ENCODE data around the gene CSF3.

Gene CSF3, protein sequence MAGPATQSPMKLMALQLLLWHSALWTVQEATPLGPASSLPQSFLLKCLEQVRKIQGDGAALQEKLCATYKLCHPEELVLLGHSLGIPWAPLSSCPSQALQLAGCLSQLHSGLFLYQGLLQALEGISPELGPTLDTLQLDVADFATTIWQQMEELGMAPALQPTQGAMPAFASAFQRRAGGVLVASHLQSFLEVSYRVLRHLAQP

DNA sequence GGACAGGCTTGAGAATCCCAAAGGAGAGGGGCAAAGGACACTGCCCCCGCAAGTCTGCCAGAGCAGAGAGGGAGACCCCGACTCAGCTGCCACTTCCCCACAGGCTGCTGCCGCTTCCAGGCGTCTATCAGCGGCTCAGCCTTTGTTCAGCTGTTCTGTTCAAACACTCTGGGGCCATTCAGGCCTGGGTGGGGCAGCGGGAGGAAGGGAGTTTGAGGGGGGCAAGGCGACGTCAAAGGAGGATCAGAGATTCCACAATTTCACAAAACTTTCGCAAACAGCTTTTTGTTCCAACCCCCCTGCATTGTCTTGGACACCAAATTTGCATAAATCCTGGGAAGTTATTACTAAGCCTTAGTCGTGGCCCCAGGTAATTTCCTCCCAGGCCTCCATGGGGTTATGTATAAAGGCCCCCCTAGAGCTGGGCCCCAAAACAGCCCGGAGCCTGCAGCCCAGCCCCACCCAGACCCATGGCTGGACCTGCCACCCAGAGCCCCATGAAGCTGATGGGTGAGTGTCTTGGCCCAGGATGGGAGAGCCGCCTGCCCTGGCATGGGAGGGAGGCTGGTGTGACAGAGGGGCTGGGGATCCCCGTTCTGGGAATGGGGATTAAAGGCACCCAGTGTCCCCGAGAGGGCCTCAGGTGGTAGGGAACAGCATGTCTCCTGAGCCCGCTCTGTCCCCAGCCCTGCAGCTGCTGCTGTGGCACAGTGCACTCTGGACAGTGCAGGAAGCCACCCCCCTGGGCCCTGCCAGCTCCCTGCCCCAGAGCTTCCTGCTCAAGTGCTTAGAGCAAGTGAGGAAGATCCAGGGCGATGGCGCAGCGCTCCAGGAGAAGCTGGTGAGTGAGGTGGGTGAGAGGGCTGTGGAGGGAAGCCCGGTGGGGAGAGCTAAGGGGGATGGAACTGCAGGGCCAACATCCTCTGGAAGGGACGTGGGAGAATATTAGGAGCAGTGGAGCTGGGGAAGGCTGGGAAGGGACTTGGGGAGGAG is at the start of gene CSF3:
Gene CSF3, plus strand, starts transcription at position 436 of the 993 bp plus-strand sequence. Its CDS starts 35 bp downstream, at position 471.
- DNase-seq = no peak

DNA sequence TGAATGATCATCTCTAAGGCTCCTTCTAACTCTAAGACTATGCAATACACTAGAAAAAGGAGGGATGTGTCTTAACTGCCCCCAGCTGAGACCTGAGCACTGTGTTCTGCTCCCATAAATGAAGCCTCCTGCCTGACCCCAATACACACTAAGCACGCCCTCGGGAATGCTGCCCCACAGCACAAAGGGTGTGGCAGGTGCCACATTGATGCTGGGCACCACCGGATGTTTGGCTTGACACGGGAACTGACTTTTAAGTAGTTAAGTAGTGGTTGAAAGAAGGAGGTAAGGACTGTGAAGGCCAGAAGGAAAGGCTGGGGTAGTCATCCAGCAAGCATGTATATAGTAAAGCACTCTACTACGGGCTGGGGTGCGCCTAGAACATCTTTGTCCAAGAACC is 48.5 kb upstream of the CSF3 start:
- no peak for DNase-seq

DNA sequence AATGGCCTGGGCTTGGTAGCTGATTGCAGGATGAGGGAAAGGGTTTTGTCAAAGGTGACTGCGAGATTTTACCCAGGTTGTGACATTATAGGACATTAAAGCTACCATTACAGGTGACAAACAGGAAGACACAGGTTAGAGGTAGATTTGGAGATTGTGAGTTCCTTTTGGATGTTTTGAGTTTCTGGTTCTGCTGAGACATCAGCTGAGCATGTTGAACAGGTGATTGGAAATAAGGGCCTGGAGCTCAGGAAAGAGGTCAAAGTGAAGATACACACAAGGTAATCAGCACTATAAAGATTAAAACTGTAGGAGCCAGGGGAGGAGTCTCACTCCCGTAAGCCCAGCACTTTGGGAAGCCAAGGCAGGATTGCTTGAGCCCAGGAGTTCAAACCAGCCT is 46.5 kb upstream of the CSF3 start:
- DNase-seq = no peak

DNA sequence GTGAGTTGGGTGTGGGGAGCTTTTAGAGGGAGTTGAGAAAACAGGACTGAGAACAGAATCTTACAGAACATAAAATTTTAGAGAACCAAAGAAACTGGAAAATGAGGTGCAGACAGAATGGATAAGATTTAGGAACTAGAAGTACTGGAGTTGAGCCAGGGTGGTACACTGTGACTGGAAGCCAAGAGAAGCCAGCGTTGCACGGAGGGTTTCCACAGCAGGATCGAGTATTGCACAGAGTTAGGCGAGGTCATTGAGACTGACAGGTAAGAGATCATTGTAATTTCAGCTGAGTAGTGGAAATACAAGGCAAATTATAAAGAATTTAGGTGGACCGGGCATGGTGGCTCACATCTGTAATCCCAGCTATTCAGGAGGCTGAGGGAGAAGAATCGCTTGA is 45.9 kb upstream of the CSF3 start:
- no peak for DNase-seq

DNA sequence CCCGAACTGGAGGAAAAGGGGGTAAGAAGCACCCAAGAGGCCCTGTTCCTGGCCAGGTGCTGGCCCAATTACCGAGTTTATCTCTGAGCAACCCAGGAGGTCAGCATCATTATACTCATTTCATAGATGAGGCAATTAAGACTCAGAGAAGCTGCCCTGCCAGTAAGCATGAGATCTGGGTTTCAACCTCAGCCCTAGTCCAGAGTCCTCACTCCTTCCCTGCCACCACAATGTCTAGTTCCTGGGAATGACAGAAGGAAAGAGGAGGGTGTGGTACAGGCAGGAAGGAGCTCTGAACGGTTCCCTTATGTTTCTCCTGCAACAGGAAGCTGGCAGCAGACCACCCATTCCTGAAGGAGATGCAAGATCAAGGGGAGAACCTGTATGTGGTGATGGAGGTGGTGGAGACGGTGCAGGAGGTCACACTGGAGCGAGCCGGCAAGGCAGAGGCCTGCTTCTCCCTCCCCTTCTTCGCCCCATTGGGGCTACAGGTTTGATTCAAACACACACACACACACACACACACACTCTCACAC is 45.0 kb upstream of the CSF3 start:
- DNase-seq = no peak

DNA sequence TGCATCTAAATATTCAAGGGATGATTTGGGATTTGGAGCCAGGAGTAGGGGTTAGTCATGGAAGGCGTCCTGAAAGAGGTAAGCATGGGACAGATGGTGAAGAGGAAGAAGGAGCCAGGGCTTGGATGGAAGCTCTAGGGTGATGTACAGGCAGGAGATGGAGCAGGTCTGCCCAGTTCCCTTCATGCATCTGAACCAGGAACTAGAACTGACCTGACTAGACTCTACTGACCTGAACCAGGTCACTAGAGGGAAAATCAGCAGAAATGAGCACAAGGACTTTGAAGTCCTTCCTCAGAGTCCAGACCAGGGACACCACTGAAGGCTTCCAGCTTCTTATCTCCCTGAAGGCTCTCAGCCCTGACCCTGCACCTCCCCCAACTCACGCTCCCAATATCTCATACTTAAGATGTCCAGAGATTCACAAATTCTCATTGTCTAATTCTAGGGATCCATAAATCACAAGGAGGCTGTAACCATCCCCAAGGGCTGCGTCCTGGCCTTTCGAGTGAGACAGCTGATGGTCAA is 44.1 kb upstream of the CSF3 start:
- no peak for DNase-seq

DNA sequence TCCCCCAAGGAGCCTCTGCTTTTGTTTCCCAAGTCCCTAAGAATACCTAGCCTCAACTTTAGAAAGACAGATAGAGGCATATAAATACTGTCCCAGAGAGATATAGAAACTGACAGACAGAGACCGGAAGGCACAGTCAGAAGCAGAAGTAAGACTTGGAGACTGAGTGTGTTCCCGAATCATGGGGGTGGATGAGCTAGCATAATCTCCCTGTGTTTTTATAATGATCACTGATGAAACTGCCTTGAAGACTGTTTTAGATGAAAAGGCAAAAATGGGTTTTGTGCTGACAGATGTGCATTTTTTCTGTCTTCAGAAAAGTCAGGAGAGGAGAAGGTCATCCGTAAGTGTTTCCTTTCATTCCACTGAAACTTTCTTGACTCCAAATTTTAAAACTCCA is 43.0 kb upstream of the CSF3 start:
- no peak for DNase-seq

DNA sequence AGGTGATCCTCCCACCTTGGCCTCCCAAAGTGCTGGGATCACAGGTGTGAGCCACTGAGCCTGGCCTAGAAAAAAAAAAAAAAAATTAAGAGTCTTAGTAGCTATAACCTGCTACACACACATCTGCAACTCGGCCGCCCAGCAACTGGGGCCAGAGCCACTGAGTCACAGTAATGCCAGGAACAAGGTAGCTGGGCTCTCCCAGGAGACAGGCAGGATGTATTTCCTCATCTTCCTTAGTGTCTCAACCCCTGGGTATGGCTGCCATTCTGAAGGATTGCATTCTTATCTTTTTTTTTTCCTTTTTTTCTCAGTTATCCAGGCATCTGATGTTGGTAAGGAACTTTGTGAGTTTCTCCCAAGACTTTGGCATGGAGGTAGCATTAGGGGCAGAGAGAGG is 41.7 kb upstream of the CSF3 start:
- DNase-seq = no peak

DNA sequence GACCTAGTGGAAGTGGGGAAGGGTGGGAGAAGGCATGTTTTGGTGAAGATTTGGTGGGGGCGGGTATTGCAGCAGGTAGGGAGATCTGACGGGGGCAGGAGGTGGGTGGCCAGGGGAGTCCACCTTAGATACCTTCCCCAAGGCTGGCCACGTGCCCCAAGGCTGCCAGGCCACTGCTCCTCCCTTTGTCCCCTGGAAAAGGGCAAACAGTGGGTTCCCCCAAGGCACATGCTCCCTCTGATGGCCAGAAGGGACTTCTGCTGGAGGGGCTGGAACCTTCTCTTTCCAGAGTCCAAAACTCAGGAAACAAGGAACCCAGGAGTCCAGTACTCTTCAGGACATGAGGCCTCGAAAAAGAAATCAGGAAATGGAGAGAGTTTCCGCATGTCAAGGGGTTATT is 40.8 kb upstream of the CSF3 start:
- DNase-seq = no peak

DNA sequence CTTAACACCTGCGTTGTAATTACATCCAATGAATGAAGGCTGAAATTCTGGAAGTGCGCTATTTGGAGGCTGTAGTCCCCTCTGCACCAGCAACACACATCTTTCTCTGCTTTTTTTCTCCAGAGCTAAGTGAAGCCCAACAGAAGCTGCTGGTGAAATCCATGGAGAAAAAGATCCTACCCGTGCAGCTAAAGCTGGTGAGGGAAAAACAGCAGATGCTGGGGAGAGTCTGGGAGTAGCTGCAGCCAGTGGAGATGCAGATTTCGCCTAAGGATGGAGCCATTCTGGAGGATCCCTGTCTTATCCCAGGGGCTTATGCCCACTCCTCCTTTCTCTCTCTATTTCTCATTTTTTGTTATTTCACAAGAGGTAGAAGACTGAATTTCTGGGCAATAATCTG is 39.4 kb upstream of the CSF3 start:
- no peak for DNase-seq

DNA sequence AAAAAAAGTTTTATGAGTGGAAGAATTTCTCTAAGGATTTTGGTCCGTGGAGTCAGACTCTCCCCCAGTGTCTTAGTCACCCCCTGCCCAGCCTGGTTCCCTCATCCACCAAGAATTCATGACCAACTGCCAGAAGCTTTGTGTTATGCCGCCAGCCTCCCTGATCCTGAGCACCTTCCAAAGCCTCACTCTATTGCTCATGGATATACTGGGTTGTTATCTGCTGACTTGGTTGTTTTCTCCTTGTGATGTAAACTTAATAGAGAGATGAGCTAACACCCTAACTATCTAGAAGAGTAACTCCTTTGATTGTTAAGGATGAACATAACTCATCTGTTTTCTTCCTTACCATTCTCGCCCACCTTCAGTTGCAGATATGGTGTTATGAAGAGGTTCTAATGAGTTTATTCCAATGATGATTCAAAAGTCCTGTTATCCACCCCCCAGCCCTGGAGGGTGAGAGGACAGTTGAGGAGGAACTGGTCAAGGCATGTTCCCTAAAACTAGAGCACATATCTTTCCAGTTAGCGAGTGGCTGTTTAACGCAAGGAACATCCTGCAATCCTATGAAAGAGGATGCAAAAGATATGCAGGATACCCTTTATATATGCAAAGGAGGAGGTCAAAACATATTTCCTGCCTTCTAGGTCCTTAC is 36.1 kb upstream of the CSF3 start:
- no peak for DNase-seq

DNA sequence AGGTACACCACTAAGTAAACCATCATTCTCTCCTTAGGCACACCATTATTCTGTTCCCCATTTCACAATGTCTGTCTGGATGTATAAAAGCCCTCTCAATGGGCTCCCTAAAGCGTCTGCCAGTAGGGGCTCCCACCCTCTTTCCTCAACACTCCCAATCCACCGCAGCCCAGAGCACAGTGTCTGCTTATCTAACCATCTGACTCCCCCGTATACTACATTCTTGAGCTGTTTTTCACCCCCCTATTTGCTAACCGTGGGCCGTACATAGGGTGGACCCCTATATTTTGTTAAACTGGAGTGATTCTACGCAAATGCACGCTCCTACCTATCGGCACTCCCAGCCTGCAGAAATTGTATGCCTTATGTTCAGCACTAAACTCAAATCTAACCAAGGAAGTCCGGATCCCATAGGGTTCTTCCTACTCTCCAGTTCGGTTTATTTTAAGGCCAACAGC is 35.3 kb upstream of the CSF3 start:
- peak; percentile 16 for DNase-seq

DNA sequence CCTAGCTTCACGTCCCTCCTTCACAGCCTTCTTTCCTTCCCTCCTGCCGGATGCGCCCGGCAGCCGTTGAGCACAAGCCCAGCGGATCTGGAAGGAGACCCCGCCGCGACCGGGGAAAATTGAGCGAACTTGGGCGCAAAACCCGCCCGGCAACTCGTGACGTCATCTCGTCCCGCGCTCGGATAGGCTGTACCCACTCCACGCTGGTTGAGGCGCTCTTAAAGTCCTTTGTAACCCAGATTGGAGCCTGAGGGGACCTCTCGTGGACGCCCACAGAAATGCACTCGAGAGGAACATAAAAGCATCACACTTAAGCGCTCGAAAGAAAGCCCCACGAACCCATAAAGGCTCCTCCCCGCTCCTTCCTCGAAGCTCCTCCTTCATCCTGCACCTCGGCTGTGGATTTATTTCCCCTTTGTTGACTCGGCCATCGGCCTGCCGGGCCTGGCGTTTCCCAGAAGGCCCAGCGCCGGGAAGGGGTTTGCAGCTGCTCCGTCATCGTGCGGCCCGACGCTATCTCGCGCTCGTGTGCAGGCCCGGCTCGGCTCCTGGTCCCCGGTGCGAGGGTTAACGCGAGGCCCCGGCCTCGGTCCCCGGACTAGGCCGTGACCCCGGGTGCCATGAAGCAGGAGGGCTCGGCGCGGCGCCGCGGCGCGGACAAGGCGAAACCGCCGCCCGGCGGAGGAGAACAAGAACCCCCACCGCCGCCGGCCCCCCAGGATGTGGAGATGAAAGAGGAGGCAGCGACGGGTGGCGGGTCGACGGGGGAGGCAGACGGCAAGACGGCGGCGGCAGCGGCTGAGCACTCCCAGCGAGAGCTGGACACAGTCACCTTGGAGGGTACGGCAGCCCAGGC is 34.7 kb upstream of the CSF3 start, which contains the start of gene PSMD3:
Gene PSMD3, plus strand, starts transcription at position 457 of the 856 bp plus-strand sequence. Its CDS starts 164 bp downstream, at position 621.
- peak; percentile 98 for DNase-seq

DNA sequence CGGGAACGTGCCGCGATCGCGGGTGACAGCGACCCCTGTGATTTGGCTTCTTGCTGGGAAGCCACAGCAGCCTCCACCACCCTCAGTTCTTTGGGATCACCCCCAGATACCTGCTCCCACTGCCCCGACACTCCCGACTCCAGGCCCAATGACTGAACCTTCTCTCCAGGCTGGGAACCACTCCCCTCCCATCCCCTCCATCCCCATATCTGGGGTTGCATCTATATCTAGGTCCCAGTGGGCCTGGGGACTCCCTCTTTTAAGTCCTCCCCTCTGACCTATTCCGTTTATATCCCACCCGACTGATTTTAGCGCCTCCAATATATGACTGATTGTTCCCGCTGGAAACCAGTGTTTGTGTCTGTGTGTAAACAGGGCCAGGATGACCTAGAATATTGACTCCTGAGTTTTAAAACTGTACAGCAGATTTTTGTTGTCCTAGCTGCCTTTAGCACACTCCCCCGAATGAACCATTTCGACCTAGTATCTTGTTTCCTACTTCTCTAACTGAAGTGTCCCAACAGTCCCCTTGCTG is 34.0 kb upstream of the CSF3 start:
- DNase-seq = no peak

DNA sequence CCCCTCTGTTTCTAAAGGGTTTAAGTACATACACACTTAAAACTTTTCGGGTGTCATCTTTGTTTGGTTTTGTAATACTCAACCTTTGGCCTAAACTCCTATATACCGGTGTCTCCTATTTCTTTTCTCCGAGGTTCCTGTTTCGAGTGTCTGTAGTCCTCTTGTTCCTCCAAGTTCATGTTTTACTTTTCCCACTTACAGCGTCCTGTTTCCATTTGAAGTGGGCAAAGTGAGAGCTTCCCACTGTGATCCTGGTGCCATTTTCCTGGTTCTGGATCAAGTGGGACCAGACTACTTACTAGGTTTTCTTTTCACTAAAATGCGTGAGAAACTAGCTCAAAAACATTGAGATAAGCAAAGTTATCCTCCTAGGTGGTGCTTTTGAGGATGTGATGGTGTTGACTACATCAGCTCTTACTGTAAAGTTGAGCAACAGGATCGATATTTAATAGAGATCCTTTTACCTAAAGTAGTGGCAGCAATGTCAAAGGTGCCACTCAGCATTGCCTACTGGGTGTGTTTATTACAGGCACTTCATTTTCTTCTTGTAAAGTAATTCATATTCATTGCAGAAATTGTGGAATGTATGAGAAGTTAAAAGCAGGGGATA is 33.4 kb upstream of the CSF3 start:
- no peak for DNase-seq

DNA sequence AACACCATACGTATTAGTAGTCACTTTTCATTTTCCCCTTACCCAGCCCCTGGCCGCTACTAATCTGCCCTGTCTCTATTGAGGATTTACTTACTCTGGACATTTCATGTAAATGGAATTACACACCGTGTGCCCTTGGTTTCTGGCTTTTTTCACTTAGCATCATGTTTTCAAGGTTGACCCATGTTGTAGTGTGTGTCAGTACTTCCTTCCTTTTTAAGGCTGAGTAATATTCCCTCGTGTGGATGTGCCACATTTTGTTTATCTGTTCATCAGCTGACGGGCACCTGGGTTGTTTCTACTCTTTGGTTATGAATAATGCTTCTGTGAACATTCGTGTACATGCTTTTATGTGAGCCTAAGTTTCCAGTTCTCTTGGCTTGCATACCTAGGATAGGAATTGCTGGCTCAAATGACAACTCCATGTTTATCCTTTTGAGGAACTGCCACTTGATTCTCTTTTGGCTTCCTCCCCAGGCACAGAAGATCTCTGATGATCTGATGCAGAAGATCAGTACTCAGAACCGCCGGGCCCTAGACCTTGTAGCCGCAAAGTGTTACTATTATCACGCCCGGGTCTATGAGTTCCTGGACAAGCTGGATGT is 26.9 kb upstream of the CSF3 start:
- DNase-seq = no peak

DNA sequence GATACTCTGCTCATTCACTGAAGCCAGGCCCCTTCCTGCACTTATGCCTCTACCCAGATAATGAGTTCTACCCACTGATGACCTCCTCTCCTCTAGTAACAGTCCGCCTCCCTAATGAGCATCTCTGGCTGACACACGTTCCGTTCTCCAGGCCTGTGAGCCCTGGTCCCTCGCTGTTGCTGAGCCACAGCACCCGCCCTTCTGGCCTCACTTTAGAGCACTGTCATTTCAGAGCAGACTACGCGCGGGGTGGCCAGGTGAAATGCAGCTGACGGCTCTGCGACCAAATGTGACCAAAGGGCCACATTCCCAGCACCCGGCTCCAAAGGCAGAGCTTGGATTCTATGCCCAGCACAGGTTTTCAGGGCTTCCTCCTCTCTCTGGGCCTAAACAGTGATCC is 20.8 kb upstream of the CSF3 start:
- no peak for DNase-seq

DNA sequence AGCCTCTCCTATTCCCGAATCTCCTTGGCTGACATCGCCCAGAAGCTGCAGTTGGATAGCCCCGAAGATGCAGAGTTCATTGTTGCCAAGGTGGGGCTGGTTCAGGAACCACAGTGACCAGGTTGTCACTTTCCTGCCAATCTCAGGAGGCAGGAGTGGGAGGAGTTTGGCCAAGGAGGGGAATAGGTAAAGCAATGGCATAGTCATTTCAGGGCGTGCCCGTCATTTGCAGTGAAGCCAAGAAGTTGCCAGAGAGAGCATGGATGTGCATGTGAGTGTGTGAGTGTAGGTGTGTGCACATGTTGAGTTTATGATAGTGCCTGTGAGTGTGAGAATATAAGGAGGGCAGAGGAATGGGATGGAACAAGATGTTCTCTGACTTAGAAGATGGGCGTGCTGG is 19.8 kb upstream of the CSF3 start:
- DNase-seq = no peak

DNA sequence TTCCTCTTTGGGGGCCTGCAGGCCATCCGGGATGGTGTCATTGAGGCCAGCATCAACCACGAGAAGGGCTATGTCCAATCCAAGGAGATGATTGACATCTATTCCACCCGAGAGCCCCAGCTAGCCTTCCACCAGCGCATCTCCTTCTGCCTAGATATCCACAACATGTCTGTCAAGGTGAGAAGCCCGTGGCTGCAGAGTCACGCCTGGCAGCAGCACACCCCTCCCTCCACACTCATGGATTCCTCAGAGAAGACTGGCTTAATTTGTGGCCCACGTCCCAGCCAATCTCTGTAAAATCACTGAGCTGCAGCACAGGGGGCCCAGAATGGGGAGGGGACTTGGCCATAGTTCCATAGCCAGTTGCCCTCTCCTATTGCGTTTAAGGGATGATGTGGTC is 19.1 kb upstream of the CSF3 start:
- no peak for DNase-seq

DNA sequence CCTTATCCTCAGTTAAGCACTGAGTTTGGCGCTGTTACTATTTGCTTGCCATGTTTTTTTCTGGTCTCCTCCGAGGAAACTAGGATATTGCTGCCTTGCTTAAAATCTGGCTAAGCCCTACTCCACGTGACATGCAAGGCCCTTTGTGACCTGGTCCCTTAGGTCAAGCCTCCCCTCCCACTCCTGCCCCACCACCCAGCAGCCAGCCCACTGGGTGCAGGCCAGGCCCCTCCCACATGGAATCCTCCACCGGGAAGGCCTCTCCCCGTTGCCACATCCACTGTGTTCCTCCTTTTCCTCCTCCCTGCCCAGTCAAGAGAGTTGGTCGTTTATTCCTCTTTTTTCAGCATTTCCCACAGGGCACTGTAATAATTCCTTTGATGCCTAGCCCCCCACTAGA is 18.4 kb upstream of the CSF3 start:
- no peak for DNase-seq

DNA sequence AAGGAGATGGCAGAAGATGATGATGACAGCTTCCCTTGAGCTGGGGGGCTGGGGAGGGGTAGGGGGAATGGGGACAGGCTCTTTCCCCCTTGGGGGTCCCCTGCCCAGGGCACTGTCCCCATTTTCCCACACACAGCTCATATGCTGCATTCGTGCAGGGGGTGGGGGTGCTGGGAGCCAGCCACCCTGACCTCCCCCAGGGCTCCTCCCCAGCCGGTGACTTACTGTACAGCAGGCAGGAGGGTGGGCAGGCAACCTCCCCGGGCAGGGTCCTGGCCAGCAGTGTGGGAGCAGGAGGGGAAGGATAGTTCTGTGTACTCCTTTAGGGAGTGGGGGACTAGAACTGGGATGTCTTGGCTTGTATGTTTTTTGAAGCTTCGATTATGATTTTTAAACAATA is 17.7 kb upstream of the CSF3 start:
- no peak for DNase-seq
